GM18909 (cell line): ENCODE measurements around the gene FARSA.
"Not testable (repeated sequence)": the region's sequence is repeated elsewhere in the genome, so short reads cannot be mapped to it uniquely, and the experiment has no call there.

Experiments
- ATAC-seq: cut with Tn5 transposase; IDR thresholded peaks from one replicate; pipeline ENCODE4 v1.9.1; 2021; ENCODE audit warnings: mild to moderate bottlenecking; ENCODE audit not compliant: unreplicated experiment, poor library complexity

FARSA gene

GRCh38 chr19:12955575-12955974 lies 22.1 kb upstream of the FARSA start:
- ATAC-seq, result not testable (repeated sequence)

- ATAC-seq, result no peak
Measured at GRCh38 chr19:12954612-12954962, 21.1 kb upstream of the FARSA start.

GRCh38 chr19:12953799-12954611 lies 20.5 kb upstream of the FARSA start:
- ATAC-seq, result no peak

- ATAC-seq, result no peak
Measured at GRCh38 chr19:12953138-12953798, 19.8 kb upstream of the FARSA start.

GRCh38 chr19:12952488-12953137 lies 19.1 kb upstream of the FARSA start:
- no peak for ATAC-seq

- ATAC-seq, result not testable (repeated sequence)
Measured at GRCh38 chr19:12952050-12952449, 18.5 kb upstream of the FARSA start.

GRCh38 chr19:12949363-12950283 lies 16.1 kb upstream of the FARSA start:
- ATAC-seq, result no peak

- ATAC-seq, result no peak
Measured at GRCh38 chr19:12948612-12949362, 15.3 kb upstream of the FARSA start.

GRCh38 chr19:12947702-12948611 lies 14.4 kb upstream of the FARSA start:
- no peak for ATAC-seq

GRCh38 chr19:12946731-12947496 lies 13.4 kb upstream of the FARSA start:
- ATAC-seq, result no peak

GRCh38 chr19:12946092-12946721 lies 12.7 kb upstream of the FARSA start:
- peak; percentile 33 for ATAC-seq

GRCh38 chr19:12945479-12946091 lies 12.1 kb upstream of the FARSA start, which contains the start of gene RAD23A:
Gene RAD23A, plus strand, starts transcription at chr19:12945862. Its CDS starts 87 bp downstream, at chr19:12945949.
- ATAC-seq, result peak; percentile 76

- ATAC-seq, result no peak
Measured at GRCh38 chr19:12944104-12944674, 10.7 kb upstream of the FARSA start.

GRCh38 chr19:12943437-12944044 lies 10.0 kb upstream of the FARSA start:
- ATAC-seq, result no peak

- ATAC-seq, result no peak
Measured at GRCh38 chr19:12940897-12941296, 7.4 kb upstream of the FARSA start.

- no peak for ATAC-seq
Measured at GRCh38 chr19:12939975-12940423, 6.5 kb upstream of the FARSA start.
